WTC11 (cell line): Measurements from ENCODE around the gene OTOGL.

Experiments
- ETV6 ChIP-seq: sonication (generic); formaldehyde crosslinking; IDR thresholded peaks from 2 replicates; pipeline ENCODE4 v1.8.1; 2022; ENCODE audit warnings: mild to moderate bottlenecking, missing genetic modification reagents
- TF ChIP-seq, protein P1 (sequence below): fragments of 250-450 bp; sonication (Bioruptor Pico); IDR thresholded peaks from 2 replicates; pipeline ENCODE4 v1.9.0; 2021; ENCODE audit warnings: moderate library complexity, mild to moderate bottlenecking, inconsistent platforms, borderline replicate concordance

GRCh38 chr12:80200414-80200813 is 101.1 kb downstream of the OTOGL start:
- TF ChIP-seq ETV6 (CRISPR knock-in tag), result no peak
- TF ChIP-seq, protein P1, sequence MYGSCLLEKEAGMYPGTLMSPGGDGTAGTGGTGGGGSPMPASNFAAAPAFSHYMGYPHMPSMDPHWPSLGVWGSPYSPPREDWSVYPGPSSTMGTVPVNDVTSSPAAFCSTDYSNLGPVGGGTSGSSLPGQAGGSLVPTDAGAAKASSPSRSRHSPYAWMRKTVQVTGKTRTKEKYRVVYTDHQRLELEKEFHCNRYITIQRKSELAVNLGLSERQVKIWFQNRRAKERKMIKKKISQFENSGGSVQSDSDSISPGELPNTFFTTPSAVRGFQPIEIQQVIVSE (CRISPR knock-in tag), result no peak
